Activated CD8-positive, alpha-beta memory T cell treated with anti-CD3 and anti-CD28 coated beads, Interleukin-2, amount 50 U/mL, for 4 hours (primary cell): ENCODE results near the gene TEX38.
"Not testable (repeated sequence)": the region's sequence is repeated elsewhere in the genome, so short reads cannot be mapped to it uniquely, and the experiment has no call there.

Source experiments
- DNase-seq: peaks from one replicate; pipeline ENCODE4 v3.0.0-alpha.2; 2020

TEX38 gene

DNA sequence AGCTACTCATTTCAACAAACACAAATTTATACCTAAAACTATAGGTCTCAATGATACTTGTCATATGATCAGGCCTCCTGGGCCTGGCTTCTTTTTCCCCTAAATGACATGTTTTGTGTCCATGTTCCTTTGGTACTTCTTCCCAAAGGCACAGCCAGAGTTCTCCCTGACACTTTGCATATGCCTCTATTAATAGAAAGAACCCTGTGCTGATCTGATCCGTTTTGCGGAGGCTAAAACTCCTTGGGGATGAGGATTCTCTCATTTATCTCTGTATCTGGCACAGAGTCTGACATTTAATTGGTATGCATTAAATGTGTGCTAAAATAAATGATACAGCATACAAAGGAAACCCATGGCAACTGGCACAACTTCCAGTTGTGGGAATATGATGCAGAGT is 15.0 kb upstream of the TEX38 start:
- DNase-seq = no peak

DNA sequence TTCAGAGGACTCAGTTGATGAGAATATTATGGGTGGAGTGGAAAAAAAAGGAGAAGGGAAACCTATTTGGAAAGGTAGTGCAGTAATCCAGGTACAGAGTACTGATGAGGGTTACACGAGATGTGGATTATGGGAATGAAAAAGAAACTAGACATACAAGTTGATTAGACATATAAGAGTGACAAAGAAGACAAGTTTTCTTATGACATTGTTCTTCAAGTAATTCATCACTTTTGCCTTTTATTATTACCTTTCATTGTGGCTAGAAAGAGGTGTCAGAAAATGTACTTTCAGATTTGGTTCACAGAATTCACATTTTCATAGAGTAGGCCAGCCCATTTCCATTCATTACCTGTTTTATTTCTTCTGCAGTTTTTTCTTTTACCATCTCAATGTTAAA is 13.9 kb upstream of the TEX38 start:
- no peak for DNase-seq

DNA sequence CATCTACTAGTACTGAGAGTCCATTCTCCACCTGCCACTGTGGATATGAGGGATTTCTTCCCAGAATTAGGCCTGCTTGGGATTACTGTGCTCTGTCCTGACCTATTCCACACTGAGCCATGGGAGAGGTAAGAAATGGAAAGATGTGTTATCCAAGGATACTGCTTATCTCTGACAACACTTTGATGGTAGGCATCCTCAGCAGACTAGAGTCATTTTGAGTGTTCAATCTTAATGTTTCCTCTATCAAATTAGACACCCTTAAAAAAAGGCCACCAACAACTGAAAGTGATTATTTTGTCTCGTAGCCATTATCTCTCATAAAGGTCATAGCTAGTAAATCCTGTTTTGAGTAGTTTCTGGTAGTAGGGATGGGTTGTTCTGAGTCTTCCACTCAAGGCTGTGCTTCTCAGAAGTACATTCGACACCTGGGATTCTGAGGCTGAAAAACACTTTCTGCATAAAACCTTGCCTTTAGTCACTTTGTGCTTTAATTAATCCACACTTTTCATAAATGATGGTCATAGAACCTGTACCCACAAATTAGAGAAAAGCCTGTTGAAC is 12.3 kb upstream of the TEX38 start:
- DNase-seq = no peak

DNA sequence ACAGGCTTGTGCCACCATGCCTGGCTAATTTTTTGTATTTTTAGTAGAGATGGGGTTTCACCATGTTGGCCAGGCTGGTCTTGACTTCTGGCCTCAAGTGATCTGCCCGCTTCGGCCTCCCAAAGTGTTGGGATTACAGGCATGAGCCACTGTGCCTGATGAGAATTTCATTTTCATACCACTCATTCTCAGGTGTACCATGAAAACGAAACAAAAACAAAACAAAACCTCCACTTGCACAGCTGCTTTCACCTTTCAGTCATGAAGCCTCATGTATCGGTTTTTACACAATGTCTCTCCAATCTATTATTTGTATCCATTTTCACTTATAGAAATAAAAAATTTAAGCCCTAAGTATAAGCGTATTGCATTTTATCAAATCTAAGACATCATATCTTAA is 11.5 kb upstream of the TEX38 start:
- DNase-seq = not testable (repeated sequence)

DNA sequence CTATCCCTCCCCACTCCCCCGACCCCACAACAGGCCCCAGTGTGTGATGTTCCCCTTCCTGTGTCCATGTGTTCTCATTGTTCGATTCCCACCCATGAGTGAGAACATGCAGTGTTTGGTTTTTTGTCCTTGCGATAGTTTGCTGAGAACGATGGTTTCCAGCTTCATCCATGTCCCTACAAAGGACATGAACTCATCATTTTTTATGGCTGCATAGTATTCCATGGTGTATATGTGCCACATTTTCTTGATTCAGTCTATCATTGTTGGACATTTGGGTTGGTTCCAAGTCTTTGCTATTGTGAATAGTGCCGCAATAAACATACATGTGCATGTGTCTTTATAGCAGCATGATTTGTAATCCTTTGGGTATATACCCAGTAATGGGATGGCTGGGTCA is 8.7 kb upstream of the TEX38 start:
- DNase-seq = not testable (repeated sequence)

DNA sequence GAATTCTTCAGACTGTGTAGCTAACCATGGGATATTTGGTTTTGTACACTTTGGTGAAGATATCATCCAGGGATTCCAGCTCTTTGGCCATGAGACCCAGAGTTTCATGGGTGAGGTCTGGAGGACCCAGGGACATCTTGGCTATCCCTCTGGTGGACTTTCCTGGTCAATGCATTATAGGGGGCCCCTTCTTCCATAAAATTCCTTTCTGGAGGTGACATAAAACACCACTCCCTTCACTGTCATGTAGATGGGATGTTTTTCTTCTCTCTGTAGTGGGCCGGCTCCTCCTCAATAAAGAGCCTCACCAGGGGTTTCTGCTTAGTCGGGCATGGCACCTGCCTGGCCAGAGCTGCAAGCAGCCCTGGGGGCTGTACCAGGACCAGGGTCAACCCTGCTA is 5.7 kb upstream of the TEX38 start:
- no peak for DNase-seq

DNA sequence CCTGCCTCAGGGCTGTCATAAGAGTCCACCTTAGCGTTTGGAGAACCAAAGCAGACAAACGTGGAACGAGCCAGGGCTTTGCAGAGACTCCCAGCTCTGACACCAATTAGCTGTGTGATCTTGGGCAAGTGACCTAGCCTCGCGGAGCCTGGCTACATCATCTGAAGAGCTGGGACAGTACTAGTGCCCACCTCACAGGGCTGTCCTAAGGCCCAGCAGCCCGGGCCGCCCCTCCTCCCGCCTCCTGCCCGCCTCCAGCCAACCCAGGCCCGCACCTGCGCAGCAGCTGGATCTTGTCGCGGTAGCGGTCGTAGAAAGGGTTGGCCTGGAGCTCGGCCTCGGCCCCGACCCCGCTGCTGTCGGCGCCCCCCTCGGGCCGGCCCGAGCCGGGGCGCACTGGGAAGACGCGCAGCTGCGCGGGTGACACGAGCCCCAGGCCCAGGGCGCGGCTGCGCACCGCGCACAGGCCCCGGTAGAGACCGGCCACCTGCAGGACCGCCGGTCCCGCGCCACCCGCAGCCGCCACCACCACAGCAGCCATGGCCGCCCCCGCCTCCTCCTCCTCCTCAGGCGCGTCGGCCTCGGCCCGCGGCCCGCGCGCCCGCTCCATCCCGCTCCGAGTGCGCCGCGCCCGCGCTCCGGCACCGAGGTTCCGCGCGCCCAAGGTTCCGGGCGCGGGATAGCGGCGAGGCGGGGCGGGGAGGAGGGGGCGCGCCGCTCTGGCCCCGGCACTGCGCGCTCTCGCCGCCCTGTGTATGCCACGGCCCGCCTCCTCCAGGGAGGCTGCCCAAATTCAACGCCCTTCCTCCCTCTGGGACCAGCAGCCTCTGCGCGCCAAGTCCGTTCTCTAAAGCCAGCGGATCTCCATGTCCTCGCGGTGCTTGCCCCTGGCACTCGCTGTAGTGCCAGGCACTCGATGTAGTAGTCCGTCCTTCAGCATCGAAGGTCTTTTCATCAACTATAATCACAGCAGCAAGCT is 3.6 kb upstream of the TEX38 start, which contains the start of gene ATPAF1:
TSS of gene ATPAF1 (minus strand) at position 583 of the 979 bp plus-strand sequence. CDS start at position 541, 42 bp downstream.
- peak; percentile 59 for DNase-seq

DNA sequence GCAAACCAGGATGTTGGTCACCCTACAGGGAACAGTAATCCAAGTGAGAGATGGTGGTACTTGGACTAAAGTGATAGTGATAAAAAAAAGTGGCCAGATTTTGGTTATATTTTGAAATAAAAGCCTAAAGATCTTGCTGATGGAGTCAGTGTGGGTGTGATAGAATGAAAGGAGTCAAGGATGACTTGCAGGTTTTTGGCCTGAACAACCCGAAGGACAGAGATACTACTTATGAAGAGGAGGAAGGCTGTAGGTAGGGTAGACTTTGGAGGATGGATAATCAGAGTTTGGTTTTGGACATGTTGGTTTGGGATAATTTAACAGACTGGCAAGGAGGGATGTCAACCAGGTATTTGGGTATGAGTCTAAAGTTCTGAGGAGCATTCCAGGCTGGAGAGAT is 1.5 kb upstream of the TEX38 start:
- no peak for DNase-seq

DNA sequence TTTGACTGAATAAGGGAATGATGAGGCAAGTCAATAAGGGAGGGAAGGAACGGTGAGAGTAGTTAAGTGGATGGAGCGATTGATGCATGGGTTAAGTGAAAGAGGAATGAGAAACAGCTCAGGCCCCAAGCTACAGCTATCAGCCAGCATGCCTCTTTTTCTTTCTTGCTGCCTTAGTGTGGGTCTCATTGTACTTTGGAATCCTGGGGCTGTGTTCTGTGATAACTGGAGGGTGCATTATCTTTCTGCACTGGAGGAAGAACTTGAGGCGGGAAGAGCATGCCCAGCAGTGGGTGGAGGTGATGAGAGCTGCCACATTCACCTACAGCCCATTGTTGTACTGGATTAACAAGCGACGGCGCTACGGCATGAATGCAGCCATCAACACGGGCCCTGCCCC is 1.0 kb downstream of the TEX38 start:
- no peak for DNase-seq

DNA sequence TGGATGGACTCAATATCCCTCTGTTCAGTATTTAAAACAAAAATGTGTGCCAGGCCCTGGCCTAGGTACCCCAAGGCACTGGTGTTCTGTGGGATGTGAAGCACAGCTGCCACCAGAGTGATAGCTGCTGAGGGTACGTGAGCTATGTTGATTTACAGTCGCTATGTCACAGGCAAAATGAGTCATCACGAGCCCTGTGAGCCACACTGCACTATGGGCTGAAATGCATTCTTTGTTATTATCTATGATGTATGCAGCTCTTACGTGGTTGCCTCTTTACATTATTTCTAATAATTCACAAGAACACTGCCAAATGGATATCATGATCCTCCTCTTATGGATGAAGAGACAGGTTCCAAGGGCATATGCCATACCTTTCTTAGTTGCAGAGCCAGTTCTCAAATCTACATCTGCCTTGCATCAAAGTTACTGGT is 2.1 kb downstream of the TEX38 start:
- DNase-seq = no peak

DNA sequence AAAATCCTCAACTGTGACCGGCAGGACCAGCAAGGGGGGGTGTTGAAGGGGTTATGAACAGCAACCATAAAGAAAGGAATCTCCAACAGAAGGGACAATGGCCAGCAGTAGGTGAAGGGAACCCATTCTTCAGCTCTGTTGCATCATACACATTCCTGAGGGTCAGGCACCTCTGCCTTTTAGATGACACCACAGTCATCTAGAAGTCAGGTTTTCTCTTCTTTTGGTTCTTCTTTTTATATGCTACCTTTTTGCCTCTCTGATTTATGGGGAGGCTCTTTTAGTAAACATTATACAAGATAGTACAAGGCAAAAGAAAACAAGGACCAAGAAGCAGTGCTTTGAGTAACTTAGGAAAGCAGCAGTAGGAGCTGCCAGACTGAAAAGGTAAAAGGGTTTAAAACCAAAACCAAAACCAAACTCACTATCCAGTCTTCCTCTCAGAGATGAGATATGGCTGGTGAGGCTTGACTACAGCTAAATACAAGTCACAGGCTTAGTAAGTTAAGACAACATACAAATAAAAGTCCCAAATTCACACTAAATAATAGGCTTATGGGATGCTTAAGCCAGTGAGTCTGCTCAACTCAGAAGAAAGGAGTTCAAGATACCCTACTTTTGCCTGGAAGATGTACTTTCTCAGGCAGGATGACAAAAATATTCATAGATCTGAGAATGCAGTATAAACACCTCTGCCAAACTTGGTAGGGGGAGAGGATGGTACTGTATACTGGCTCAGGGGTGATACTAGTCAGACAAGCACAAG is 4.1 kb downstream of the TEX38 start:
- no peak for DNase-seq

DNA sequence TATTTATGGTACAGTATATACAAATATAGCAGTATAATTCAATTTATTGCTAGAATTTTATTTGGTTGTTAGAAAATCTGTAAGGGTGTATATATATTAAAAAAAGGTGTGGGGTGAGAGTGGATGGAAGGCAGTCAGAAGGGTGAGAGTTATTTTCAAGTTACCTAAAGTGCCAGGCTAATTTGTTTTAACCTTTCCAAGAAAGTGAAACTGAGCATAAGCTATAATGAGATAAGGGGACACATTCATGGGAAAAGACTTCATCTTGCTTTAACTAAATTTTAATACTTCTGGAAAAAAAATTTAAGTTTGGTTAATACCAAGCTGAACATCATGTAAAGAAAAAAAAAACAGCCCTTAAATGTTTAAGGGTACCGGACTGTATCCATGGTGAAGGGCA is 4.9 kb downstream of the TEX38 start:
- DNase-seq = no peak

DNA sequence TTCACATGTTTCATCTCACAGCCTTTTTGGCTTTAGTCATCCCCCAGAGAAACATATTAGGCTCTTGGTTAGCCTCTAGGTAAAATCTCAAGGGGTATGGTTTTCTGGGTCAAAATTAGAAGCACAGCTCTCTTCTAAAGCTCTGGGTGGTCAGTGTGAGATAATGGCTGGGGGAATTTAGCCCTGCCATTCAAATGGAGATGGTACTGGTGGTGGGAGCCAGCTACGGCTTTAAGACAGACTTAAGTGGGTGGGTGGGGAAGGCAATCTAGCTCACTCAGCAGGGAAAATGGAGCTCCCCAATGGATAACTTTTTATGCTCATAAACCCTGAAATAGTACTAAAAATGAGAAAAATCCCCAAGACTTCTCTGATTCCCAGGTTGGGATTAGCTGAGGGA is 5.7 kb downstream of the TEX38 start:
- DNase-seq = no peak

DNA sequence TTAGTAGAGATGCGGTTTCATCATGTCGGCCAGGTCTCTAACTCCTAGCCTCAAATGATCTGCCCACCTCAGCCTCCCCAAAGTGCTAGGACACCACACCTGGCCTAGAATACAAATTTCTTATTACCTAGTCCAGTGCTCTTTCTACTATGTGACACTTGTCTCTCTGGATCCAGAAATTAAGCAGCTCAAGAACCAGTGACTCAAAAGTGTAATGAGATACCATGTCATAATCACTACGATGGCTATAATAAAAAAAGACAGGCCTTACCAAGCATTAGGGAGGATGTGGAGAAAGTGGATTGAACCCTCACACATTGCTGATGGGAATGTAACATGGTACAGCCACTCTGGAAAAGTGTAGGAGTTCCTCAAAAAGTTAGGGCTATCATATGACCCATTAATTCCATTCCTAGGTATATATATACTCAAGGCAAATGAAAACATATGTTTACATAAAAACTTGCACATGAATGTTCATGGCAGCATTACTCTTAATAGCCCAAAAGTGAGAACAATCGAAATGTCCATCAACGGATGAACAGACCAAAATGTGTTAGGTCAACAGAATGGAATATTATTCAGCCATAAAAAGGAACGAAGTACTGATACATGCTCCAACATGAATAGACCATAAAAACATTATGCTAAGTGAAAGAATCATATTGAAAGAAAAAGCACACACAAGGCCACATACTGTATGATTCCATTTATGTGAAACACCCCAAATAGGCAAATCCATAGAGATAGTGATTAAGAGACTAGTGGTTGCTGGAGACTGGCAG is 8.3 kb downstream of the TEX38 start:
- DNase-seq = no peak

DNA sequence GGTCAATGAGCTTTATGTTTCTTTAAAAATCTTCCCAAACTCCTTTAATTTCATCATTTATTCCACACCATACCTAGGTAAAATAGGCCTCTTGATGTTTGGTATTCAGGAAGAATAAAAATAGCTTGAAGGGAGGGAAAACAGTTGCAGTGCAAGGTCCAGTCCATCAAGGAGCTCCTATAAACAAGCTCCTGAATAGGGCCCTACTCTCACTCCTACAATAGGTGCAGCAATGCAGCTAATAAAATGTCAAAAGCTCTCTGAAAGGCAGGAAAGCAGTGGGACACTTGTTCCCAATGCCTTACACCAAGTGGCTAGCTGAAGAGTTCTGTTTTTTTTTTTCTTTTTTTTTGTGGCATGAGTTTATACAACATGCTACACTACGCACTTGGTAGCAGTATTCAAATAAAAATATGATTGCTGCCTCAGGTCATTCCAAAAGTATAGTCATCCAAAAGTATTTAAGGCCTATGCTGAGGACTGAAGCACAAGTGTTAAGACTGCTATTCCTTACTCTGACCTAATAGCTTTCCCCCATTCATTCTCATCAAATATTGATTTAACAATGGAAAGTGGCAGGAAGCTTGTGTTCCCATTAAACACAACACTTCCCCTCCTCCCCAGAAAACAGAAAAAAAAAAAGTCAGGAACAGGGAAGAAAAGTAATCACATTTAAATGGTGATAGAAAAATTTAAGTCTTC is 9.8 kb downstream of the TEX38 start:
- DNase-seq = no peak

DNA sequence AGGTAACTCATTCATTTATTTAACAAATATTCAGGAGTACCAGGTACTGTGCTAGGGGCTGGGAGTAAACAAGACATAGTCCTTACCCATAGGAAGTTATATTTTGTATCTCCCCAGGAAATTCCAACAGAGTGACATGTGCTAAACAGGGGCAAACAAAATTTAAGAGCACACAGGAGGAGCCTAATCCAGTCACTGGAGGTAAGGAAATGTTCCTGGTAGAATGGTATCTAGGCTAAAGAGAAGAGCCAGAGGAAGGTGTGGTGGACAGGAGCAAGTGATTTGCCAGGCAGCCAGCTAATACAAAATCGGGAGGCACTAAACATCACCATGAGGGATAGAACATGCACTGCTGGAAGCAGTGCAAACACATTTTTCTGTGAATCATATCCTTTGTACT is 10.4 kb downstream of the TEX38 start:
- no peak for DNase-seq

DNA sequence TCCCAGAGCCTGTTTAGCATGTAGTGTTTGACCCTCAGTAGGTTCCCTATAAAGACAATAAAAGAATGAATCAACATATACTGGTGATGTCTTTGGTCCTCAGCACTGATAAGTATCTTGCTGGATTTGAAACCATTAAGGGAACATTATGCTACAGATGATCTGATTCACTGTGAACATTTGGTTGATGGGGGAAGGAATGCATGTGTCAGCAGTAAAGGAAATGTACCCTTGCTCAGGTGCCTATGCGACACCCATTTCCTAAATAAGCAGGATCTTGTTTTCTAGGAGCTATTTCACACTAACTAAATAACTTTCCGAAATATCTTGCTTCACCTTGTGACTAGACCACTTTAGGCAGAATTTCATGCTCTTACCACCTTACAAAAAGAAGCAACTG is 13.0 kb downstream of the TEX38 start:
- no peak for DNase-seq

DNA sequence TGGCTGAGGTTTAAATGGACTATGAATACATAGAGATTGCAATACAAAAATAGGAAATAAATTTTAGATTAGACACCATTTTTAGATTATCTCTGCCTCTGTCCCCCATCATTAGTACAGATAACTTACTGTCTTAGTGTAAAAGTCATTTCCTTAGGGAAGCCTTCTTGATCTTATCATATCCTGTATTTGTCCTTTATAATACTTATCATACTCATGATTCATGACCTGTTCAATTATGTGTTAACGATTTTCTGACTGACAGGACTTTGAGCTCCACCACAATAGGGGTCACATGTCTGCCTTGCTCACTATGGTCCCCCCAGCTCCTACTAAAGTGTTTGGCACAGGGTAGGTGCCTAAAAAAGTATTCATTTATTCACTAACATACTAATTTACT is 14.6 kb downstream of the TEX38 start:
- no peak for DNase-seq

DNA sequence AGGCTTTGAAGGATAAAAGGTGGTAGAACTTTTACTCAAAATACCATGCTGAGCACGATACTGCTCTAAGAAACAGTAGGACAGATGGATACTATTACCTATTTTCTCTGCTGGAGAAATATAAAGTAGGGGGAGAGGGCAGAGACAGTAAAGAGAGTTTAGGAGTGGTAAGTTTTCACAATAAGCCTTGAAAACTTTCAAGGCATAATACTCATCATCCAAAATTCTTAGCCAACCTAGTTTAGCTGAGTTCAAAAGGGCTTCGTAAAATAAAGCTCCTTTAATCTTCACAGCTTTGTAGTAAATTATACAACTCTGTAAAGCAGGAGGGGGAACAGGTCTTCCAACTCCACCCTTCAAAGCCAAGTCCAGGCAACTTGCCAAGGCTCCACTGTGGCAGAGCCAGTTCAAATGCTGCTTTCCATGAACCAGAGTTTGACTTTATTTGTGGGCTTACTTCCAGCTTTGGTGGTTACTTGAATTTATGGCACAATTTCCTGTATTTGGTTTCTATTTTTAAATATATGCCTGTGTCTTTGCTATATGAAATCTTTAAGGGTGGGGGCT is 15.5 kb downstream of the TEX38 start:
- DNase-seq = no peak

DNA sequence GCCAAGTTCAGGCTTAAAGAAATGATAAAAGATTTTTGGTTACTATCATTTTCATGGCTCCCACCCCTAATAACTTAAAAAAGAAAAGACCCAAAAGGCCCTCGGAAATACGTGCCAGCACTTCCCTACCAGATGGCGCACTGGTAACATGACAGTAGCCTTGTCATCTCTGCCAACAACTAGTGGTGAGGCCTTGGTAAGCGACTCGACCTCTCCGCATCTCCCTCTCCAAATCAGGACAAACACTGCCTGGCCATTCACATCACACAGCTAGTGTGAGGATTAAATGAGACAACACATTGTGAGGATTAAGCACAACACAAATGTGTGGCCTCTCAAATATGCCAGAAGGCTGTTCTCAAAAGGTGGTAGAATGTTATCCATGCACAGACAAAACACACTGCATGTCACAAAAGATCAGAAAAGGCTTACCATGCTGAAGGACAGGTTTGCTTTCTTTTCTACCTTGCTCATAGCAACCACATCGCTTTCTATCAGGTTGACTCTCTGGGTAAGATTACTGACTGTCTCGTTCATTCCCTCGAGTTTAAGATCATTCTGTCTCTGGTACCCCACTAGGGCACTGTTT is 16.4 kb downstream of the TEX38 start:
- DNase-seq = no peak

DNA sequence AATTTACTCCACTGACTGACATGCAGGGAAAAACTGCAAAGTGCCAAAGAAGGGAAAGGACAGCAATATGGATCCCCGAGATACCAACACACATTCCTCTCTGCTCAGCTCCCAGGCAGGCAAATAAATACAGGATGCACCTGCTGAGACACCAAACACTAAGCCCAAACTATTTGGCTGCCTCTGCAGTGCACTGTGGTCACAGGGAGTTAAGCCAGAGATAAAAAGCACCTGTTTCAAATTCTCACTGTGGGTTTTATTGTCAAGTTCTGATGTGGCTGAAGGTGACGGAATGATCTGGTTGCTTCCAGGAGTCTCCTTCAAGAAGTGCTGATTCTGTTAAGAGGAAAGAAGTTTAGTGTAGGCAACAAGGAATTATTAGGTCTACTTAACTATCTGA is 17.7 kb downstream of the TEX38 start:
- DNase-seq = no peak
